HG03103 (cell line): ENCODE results near the gene TNXB.
"Not testable (repeated sequence)": the region's sequence is repeated elsewhere in the genome, so short reads cannot be mapped to it uniquely, and the experiment has no call there.

Source experiments
- ATAC-seq: cut with Tn5 transposase; IDR thresholded peaks from one replicate; pipeline ENCODE4 v1.9.1; 2021; ENCODE audit warnings: low read depth; ENCODE audit not compliant: unreplicated experiment

The TNXB gene

GRCh38 chr6:32146287-32146686, 37.1 kb upstream of the TNXB start:
- no peak for ATAC-seq

- not testable (repeated sequence) for ATAC-seq
Measured at GRCh38 chr6:32144238-32144637, 35.1 kb upstream of the TNXB start.

- no peak for ATAC-seq
Measured at GRCh38 chr6:32140420-32141046, 31.4 kb upstream of the TNXB start.

GRCh38 chr6:32139590-32139989, 30.5 kb upstream of the TNXB start:
- no peak for ATAC-seq

GRCh38 chr6:32137454-32137853, 28.3 kb upstream of the TNXB start:
- no peak for ATAC-seq

- no peak for ATAC-seq
Measured at GRCh38 chr6:32133786-32134185, 24.6 kb upstream of the TNXB start.

GRCh38 chr6:32132110-32132509, 23.0 kb upstream of the TNXB start:
- no peak for ATAC-seq

- ATAC-seq, result no peak
Measured at GRCh38 chr6:32131439-32131948, 22.4 kb upstream of the TNXB start.

- ATAC-seq, result peak; percentile 15
Measured at GRCh38 chr6:32129297-32130088, 20.4 kb upstream of the TNXB start.

GRCh38 chr6:32128751-32129296, 19.7 kb upstream of the TNXB start:
- no peak for ATAC-seq

GRCh38 chr6:32127717-32128592, 18.8 kb upstream of the TNXB start, which contains the start of gene ATF6B:
Gene ATF6B, minus strand, starts transcription at chr6:32128246. Its CDS starts 39 bp downstream, at chr6:32128207.
- peak; percentile 74 for ATAC-seq

GRCh38 chr6:32127409-32127716, 18.2 kb upstream of the TNXB start:
- ATAC-seq, result no peak

GRCh38 chr6:32126880-32127279, 17.7 kb upstream of the TNXB start:
- no peak for ATAC-seq

GRCh38 chr6:32123681-32124080, 14.5 kb upstream of the TNXB start:
- ATAC-seq, result no peak

GRCh38 chr6:32120573-32121059, 11.5 kb upstream of the TNXB start:
- ATAC-seq, result no peak

GRCh38 chr6:32118782-32119628, 9.9 kb upstream of the TNXB start:
- no peak for ATAC-seq

GRCh38 chr6:32117461-32117860, 8.3 kb upstream of the TNXB start:
- no peak for ATAC-seq

- ATAC-seq, result no peak
Measured at GRCh38 chr6:32116674-32117073, 7.5 kb upstream of the TNXB start.

- no peak for ATAC-seq
Measured at GRCh38 chr6:32115623-32116022, 6.5 kb upstream of the TNXB start.

- ATAC-seq, result no peak
Measured at GRCh38 chr6:32114796-32115195, 5.7 kb upstream of the TNXB start.
